Fibroblast of the aortic adventitia (primary cell): Measurements from ENCODE around the gene MEIS1. TPM values are rescaled to one million over a fixed set of nuclear protein-coding genes. Genes with fewer than 3 reads are reported as not detected.

ENCODE experiments used
- DNase-seq: peaks from one replicate; pipeline ENCODE4 v3.0.0-alpha.2; 2010; ENCODE audit warnings: low read depth
- H3K4me3 ChIP-seq: 2 replicates; pipeline ENCODE4 v1.5.1; 2011; ENCODE audit warnings: low read depth, mild to moderate bottlenecking, control low read depth, low read length, moderate library complexity
- total RNA-seq: library from RNA; depleted of rRNA; stranded (reverse); fragments of >200 nt; gene quantifications from 2 replicates; pipeline ENCODE4 v1.2.3, GENCODE V29; 2012; ENCODE audit warnings: low replicate concordance
- TF ChIP-seq, protein P1 (sequence below): IDR thresholded peaks from 2 replicates; pipeline ENCODE4 v1.5.1; 2011; ENCODE audit warnings: mild to moderate bottlenecking, low read length, control low read depth, inconsistent platforms; ENCODE audit not compliant: insufficient read depth

Gene MEIS1
- total RNA-seq, 1 donor = 78.2 TPM

GRCh38 chr2:66431846-66432587 lies 2.9 kb upstream of the MEIS1 start:
- TF ChIP-seq, protein P1, sequence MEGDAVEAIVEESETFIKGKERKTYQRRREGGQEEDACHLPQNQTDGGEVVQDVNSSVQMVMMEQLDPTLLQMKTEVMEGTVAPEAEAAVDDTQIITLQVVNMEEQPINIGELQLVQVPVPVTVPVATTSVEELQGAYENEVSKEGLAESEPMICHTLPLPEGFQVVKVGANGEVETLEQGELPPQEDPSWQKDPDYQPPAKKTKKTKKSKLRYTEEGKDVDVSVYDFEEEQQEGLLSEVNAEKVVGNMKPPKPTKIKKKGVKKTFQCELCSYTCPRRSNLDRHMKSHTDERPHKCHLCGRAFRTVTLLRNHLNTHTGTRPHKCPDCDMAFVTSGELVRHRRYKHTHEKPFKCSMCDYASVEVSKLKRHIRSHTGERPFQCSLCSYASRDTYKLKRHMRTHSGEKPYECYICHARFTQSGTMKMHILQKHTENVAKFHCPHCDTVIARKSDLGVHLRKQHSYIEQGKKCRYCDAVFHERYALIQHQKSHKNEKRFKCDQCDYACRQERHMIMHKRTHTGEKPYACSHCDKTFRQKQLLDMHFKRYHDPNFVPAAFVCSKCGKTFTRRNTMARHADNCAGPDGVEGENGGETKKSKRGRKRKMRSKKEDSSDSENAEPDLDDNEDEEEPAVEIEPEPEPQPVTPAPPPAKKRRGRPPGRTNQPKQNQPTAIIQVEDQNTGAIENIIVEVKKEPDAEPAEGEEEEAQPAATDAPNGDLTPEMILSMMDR = no peak
- H3K4me3 ChIP-seq = no peak overlapping the region
- DNase-seq = no peak

GRCh38 chr2:66432801-66433694 lies 1.9 kb upstream of the MEIS1 start:
- H3K4me3 ChIP-seq = peak overlapping the region; percentile 93
- TF ChIP-seq, protein P1 = no peak
- DNase-seq = peak; percentile 99

GRCh38 chr2:66433695-66433944 lies 1.3 kb upstream of the MEIS1 start:
- peak overlapping the region; percentile 93 for H3K4me3 ChIP-seq
- no peak for DNase-seq
- TF ChIP-seq, protein P1 = no peak

DNA sequence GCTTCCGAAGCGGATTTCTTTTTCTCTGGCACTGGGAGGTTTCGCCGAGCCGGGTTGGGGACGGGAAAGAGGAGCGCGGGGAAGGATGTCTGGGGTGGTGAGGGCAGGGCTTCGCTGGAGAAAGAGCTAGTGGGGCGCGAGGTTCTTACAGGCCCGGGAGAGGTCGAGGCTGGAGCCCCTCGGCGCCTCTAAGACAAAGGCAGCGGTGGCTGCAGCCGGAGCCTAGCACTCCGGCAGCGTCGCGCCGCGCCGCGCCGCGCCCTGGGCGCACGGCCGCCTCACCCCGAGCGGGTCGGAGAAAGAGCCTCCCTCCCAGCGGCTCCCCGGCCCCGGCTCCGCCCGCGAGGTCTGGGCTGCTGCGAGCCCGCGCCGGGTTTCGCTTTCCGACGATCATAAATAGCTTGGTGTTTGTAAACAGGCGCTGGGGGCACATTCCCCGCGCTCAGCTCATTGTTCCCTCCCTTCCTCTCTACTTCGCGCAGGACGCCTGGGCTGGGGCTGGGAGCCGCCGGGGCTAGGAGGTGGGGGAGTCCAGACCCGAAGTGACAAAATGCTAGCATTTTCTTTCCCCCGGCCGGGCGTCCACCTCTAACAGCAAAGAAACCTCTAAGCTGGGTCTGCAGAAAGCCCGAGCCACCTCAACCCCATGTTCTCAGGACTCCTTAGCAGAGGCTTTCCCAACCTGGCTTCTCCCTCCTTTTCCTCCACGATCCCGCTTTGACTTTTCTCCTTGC lies 813 bp upstream of the MEIS1 start:
- DNase-seq = peak; percentile 74
- TF ChIP-seq, protein P1 = no peak
- peak overlapping the region; percentile 93 for H3K4me3 ChIP-seq

- no peak for DNase-seq
- H3K4me3 ChIP-seq = peak overlapping the region; percentile 93
- TF ChIP-seq, protein P1 = no peak
Measured at GRCh38 chr2:66435549-66435875, 587 bp downstream of the MEIS1 start.

GRCh38 chr2:66435963-66436362 lies 1.0 kb downstream of the MEIS1 start:
- peak overlapping the region; percentile 93 for H3K4me3 ChIP-seq
- no peak for DNase-seq
- TF ChIP-seq, protein P1 = no peak
